ENCODE results near the gene CLTC.
"Not testable (repeated sequence)": the region's sequence is repeated elsewhere in the genome, so short reads cannot be mapped to it uniquely, and the experiment has no call there.

DNA sequence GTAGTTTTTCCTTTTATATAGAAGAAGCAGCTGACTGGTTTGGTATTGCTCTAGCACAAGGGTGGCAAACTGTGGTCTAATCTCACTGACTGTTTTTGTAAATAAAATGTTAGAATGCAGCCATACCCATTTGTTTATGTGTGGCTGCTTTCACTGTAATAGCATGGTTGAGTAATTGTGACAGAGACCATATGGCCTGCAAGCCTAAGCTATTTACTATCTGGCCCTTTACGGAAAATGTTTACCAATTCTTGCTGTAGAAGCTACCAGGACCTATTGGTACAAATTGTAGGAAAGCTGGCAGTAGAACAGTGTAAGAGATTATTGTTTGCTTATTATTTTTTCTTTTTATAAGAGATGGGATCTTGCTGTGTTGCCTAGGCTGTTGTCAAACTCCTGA lies 35.5 kb upstream of the CLTC start:
- TF ChIP-seq, protein P1, sequence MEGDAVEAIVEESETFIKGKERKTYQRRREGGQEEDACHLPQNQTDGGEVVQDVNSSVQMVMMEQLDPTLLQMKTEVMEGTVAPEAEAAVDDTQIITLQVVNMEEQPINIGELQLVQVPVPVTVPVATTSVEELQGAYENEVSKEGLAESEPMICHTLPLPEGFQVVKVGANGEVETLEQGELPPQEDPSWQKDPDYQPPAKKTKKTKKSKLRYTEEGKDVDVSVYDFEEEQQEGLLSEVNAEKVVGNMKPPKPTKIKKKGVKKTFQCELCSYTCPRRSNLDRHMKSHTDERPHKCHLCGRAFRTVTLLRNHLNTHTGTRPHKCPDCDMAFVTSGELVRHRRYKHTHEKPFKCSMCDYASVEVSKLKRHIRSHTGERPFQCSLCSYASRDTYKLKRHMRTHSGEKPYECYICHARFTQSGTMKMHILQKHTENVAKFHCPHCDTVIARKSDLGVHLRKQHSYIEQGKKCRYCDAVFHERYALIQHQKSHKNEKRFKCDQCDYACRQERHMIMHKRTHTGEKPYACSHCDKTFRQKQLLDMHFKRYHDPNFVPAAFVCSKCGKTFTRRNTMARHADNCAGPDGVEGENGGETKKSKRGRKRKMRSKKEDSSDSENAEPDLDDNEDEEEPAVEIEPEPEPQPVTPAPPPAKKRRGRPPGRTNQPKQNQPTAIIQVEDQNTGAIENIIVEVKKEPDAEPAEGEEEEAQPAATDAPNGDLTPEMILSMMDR (conservative IDR thresholded peaks at IDR 0.05; ENCODE audit: low read length): not testable (repeated sequence)
- TF ChIP-seq EZH2phosphoT487 (IDR thresholded peaks at IDR 0.05; ENCODE audit: borderline replicate concordance, low read depth, low read length): not testable (repeated sequence)
